Heart left ventricle (tissue), 13 donors: ENCODE measurements around the gene SHMT2.

ENCODE experiments used
- POLR2A ChIP-seq, 2 donors: fragments of 450-650 bp; IDR thresholded peaks; one replicate each; pipeline ENCODE4 v1.6.1; 2017; ENCODE audit warnings: antibody characterized with exemption in 2 of 2, mild to moderate bottlenecking in 2 of 2, moderate library complexity in 2 of 2
- TF ChIP-seq, protein P1 (sequence below), 12 donors: fragments of 200-600 bp; sonication (generic) in 4 of 12; IDR thresholded peaks; one replicate each; pipeline versions ENCODE4 v1.5.0 to v1.8.0; 2018 to 2022; ENCODE audit warnings: antibody characterized with exemption in 12 of 12, mild to moderate bottlenecking in 5 of 12
- donor health status: ischemic (EF 13 %, LVEDD 7.1; RV severe dilation, severe dysfunction).
- donor health status: DM: no; HTN: yes; CAD: no.
- donor health status: DM: no; HTN: no; CAD: no.
- donor health status: ischemic (EF 25% LVEDD 6.9; RV normal size, moderate dysfunction).
- donor health status: ischemic (EF 25% LVEDD 5.7; RV mildly dilated, moderate dysfunction).
- donor health status: ischemic (EF 35%, LVEDD 5.7; RV mildly dilated, moderate dysfunction).
- donor health status: nonischemic (EF 11% LVEDD 7.7; RV severe dilation, severe dysfunction).
- donor health status: DM: yes; HTN: yes; CAD: no.
- donor health status: PGD.
- donor health status: ischemic (EF 29% LVEDD 5.4; RV normal size, mild dysfunction).
- donor health status: nonischemic (EF 23%, LVEDD 6.1; RV moderate dilation, normal function).

DNA sequence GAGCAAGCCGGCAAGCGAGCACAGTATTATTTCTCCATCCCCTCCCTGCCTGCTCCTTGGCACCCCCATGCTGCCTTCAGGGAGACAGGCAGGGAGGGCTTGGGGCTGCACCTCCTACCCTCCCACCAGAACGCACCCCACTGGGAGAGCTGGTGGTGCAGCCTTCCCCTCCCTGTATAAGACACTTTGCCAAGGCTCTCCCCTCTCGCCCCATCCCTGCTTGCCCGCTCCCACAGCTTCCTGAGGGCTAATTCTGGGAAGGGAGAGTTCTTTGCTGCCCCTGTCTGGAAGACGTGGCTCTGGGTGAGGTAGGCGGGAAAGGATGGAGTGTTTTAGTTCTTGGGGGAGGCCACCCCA, 16.8 kb upstream of the SHMT2 start:
- TF ChIP-seq, protein P1, sequence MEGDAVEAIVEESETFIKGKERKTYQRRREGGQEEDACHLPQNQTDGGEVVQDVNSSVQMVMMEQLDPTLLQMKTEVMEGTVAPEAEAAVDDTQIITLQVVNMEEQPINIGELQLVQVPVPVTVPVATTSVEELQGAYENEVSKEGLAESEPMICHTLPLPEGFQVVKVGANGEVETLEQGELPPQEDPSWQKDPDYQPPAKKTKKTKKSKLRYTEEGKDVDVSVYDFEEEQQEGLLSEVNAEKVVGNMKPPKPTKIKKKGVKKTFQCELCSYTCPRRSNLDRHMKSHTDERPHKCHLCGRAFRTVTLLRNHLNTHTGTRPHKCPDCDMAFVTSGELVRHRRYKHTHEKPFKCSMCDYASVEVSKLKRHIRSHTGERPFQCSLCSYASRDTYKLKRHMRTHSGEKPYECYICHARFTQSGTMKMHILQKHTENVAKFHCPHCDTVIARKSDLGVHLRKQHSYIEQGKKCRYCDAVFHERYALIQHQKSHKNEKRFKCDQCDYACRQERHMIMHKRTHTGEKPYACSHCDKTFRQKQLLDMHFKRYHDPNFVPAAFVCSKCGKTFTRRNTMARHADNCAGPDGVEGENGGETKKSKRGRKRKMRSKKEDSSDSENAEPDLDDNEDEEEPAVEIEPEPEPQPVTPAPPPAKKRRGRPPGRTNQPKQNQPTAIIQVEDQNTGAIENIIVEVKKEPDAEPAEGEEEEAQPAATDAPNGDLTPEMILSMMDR (IDR thresholded peaks at IDR 0.05), result no peak
- TF ChIP-seq POLR2A (IDR thresholded peaks at IDR 0.05), result no peak
